H9 (cell line): ENCODE measurements around the gene OR2AT4. TPM values are rescaled to one million over a fixed set of nuclear protein-coding genes. Genes with fewer than 3 reads are reported as not detected.

Experiments used
- DNase-seq: peaks from one replicate; pipeline ENCODE4 v3.0.0-alpha.2; 2017
- H2AFZ ChIP-seq: one replicate; pipeline ENCODE4 v1.6.1; 2013; ENCODE audit warnings: mild to moderate bottlenecking, low read length, control low read depth, moderate library complexity
- H2AK5ac ChIP-seq: 2 replicates; pipeline ENCODE4 v1.6.1; 2013; ENCODE audit warnings: low read length, control low read depth, mixed read lengths; ENCODE audit not compliant: insufficient read length
- H2BK120ac ChIP-seq: one replicate; pipeline ENCODE4 v1.6.1; 2013; ENCODE audit warnings: low read depth, mild to moderate bottlenecking, low read length, control low read depth, inconsistent platforms; ENCODE audit not compliant: poor library complexity, severe bottlenecking
- H2BK12ac ChIP-seq: 2 replicates; pipeline ENCODE4 v1.6.1; 2013; ENCODE audit warnings: low read length, control low read depth, mixed read lengths, low read depth; ENCODE audit not compliant: insufficient read length
- H2BK15ac ChIP-seq: 2 replicates; pipeline ENCODE4 v1.6.1; 2013; ENCODE audit warnings: low read depth, low read length, control low read depth
- H2BK20ac ChIP-seq: one replicate; pipeline ENCODE4 v1.6.1; 2013; ENCODE audit warnings: low read depth, mild to moderate bottlenecking, low read length, control low read depth, inconsistent platforms; ENCODE audit not compliant: poor library complexity, severe bottlenecking
- H2BK5ac ChIP-seq: 2 replicates; pipeline ENCODE4 v1.6.1; 2013; ENCODE audit warnings: low read length, control low read depth, mixed read lengths; ENCODE audit not compliant: insufficient read length
- H3K14ac ChIP-seq: 2 replicates; pipeline ENCODE4 v1.6.1; 2013; ENCODE audit warnings: low read length, control low read depth; ENCODE audit not compliant: insufficient read depth
- H3K18ac ChIP-seq: 2 replicates; pipeline ENCODE4 v1.6.1; 2013; ENCODE audit warnings: low read depth, mild to moderate bottlenecking, mixed read lengths, low read length, control low read depth; ENCODE audit not compliant: insufficient read length
- H3K23ac ChIP-seq: 2 replicates; pipeline ENCODE4 v1.6.1; 2013; ENCODE audit warnings: low read length, control low read depth, mixed read lengths, low read depth; ENCODE audit not compliant: insufficient read length
- H3K23me2 ChIP-seq: 2 replicates; pipeline ENCODE4 v1.6.1; 2013; ENCODE audit warnings: low read depth, mild to moderate bottlenecking, mixed read lengths, low read length, control low read depth; ENCODE audit not compliant: insufficient read length, poor library complexity, severe bottlenecking
- H3K27ac ChIP-seq: 2 replicates; pipeline ENCODE4 v1.5.1; 2013; ENCODE audit warnings: low read length, control low read depth, mixed read lengths, low read depth; ENCODE audit not compliant: insufficient read length
- H3K27me3 ChIP-seq: 2 replicates; pipeline ENCODE4 v1.6.1; 2013; ENCODE audit warnings: low read length, control low read depth, inconsistent platforms; ENCODE audit not compliant: insufficient read depth
- H3K4ac ChIP-seq: 2 replicates; pipeline ENCODE4 v1.6.1; 2013; ENCODE audit warnings: low read depth, mild to moderate bottlenecking, control low read depth, inconsistent platforms, low read length, moderate library complexity
- H3K4me1 ChIP-seq: 2 replicates; pipeline ENCODE4 v1.6.1; 2013; ENCODE audit warnings: low read length, control low read depth, inconsistent platforms; ENCODE audit not compliant: insufficient read depth
- H3K4me2 ChIP-seq: 2 replicates; pipeline ENCODE4 v1.6.1; 2013; ENCODE audit warnings: low read length, control low read depth, mixed read lengths; ENCODE audit not compliant: insufficient read length, insufficient read depth
- H3K56ac ChIP-seq: 2 replicates; pipeline ENCODE4 v1.6.1; 2013; ENCODE audit warnings: low read depth, mild to moderate bottlenecking, mixed read lengths, low read length, control low read depth; ENCODE audit not compliant: insufficient read length
- H3K79me1 ChIP-seq: 2 replicates; pipeline ENCODE4 v1.6.1; 2013; ENCODE audit warnings: low read depth, mild to moderate bottlenecking, moderate library complexity, low read length, control low read depth, inconsistent platforms; ENCODE audit not compliant: insufficient read depth, poor library complexity, severe bottlenecking
- H3K79me2 ChIP-seq: 2 replicates; pipeline ENCODE4 v1.6.1; 2013; ENCODE audit warnings: low read length, control low read depth, inconsistent platforms; ENCODE audit not compliant: insufficient read depth
- H3K9ac ChIP-seq: 2 replicates; pipeline ENCODE4 v1.6.1; 2013; ENCODE audit warnings: low read length, control low read depth, mixed read lengths; ENCODE audit not compliant: insufficient read length; ENCODE audit errors: extremely low read depth
- H3K9me3 ChIP-seq: one replicate; pipeline ENCODE4 v1.6.1; 2013; ENCODE audit warnings: low read depth, low read length, inconsistent platforms; ENCODE audit not compliant: control insufficient read depth
- H3T11ph ChIP-seq: one replicate; pipeline ENCODE4 v1.6.1; 2013; ENCODE audit warnings: mild to moderate bottlenecking, low read length, control low read depth, inconsistent platforms
- H4K20me1 ChIP-seq: one replicate; pipeline ENCODE4 v1.6.1; 2013; ENCODE audit not compliant: control insufficient read depth, insufficient read length, insufficient read depth
- H4K5ac ChIP-seq: 2 replicates; pipeline ENCODE4 v1.6.1; 2013; ENCODE audit warnings: low read depth, mild to moderate bottlenecking, mixed read lengths, low read length, control low read depth; ENCODE audit not compliant: insufficient read length
- H4K8ac ChIP-seq: replicated peaks from 2 replicates; pipeline ENCODE4 v1.6.1; 2013; ENCODE audit warnings: low read length, control low read depth, mixed read lengths, low read depth; ENCODE audit not compliant: insufficient read length
- H4K91ac ChIP-seq: 2 replicates; pipeline ENCODE4 v1.6.1; 2013; ENCODE audit warnings: low read depth, mild to moderate bottlenecking, moderate library complexity, mixed read lengths, low read length, control low read depth; ENCODE audit not compliant: insufficient read length
- H3K27ac Mint-ChIP-seq, 3 experiments: 2 replicates in 2 of 3; 3 replicates in 1 of 3; pipeline ENCODE4 v1.8.0; 2020 to 2021; ENCODE audit warnings: mixed read lengths in 3 of 3, mild to moderate bottlenecking in 1 of 3, moderate library complexity in 1 of 3
- H3K27me3 Mint-ChIP-seq: 2 replicates; pipeline ENCODE4 v1.8.0; 2021; ENCODE audit warnings: low read depth, mild to moderate bottlenecking, moderate library complexity, mixed read lengths
- H3K36me3 Mint-ChIP-seq, 3 experiments: 2 replicates in 2 of 3; 3 replicates in 1 of 3; pipeline ENCODE4 v1.8.0; 2020 to 2021; ENCODE audit warnings: low read depth in 3 of 3, mixed read lengths in 3 of 3; ENCODE audit not compliant: insufficient read depth in 1 of 3
- H3K4me1 Mint-ChIP-seq, 2 experiments: 2 replicates each; pipeline ENCODE4 v1.8.0; 2020; ENCODE audit warnings: mixed read lengths in 2 of 2
- H3K4me3 Mint-ChIP-seq, 2 experiments: 2 replicates in 1 of 2; 3 replicates in 1 of 2; pipeline ENCODE4 v1.8.0; 2020 to 2021; ENCODE audit warnings: mild to moderate bottlenecking in 2 of 2, mixed read lengths in 2 of 2, moderate library complexity in 1 of 2
- H3K9me3 Mint-ChIP-seq, 2 experiments: 2 replicates in 1 of 2; 3 replicates in 1 of 2; pipeline ENCODE4 v1.8.0; 2020; ENCODE audit warnings: mild to moderate bottlenecking in 2 of 2, mixed read lengths in 2 of 2, moderate library complexity in 1 of 2
- CTCF ChIP-seq: fragments of 200-600 bp; sonication (generic); conservative IDR thresholded peaks from 3 replicates; pipeline ENCODE4 v1.8.0; 2021; ENCODE audit warnings: antibody characterized with exemption, mild to moderate bottlenecking
- WGBS: extraction: QIAGEN DNeasy Blood & Tissue Kit; methylation state at CpG from one replicate; pipeline ENCODE4 v1.1.7; 2013; ENCODE audit warnings: missing lambda C conversion rate, low lambda C conversion rate, mixed read lengths; ENCODE audit not compliant: insufficient read length; ENCODE audit errors: extremely low coverage; 5-methylcytosine and 5-hydroxymethylcytosine counted together
- total RNA-seq: library from RNA; stranded (reverse); gene quantifications from 2 replicates; pipeline ENCODE4 v1.2.1, GENCODE V29; 2021

Gene OR2AT4
- total RNA-seq, 1 experiment from 2014 or later: not detected

GRCh38 chr11:75033916-75034315, 62.8 kb downstream of the OR2AT4 start:
- Mint-ChIP-seq H3K27ac (no peak overlapping the region), H3K4me3 (no peak overlapping the region), H3K27me3 (no peaks in the 10 kb centered on the region; the same call in 1 of the 2 replicates), H3K36me3 (no peaks in the 10 kb centered on the region), H3K9me3 (no peaks in the 10 kb centered on the region), H3K4me1 (peaks cover 7 to 9% of the 10 kb centered on the region in 2 experiments)
- DNase-seq: no peak
- WGBS: no CpG with 5 or more reads among the region's 3 CpGs
- Histone ChIP-seq H4K8ac (no peak overlapping the region), H3K18ac (no peak overlapping the region), H3K9ac (no peak overlapping the region), H3K9me3 (no peaks in the 10 kb centered on the region), H3K4me2 (no peak overlapping the region), H4K5ac (no peak overlapping the region), H2BK15ac (no peak overlapping the region), H3K56ac (no peak overlapping the region), H3K27me3 (no peaks in the 10 kb centered on the region), H3T11ph (no peak overlapping the region), H2BK20ac (no peak overlapping the region), H2BK12ac (no peak overlapping the region), H3K23me2 (no peaks in the 10 kb centered on the region), H2BK5ac (no peak overlapping the region), H3K4ac (no peak overlapping the region), H3K27ac (no peak overlapping the region), H3K23ac (no peak overlapping the region), H2AK5ac (no peak overlapping the region), H3K79me1 (no peaks in the 10 kb centered on the region), H4K91ac (no peak overlapping the region), H2AFZ (no peak overlapping the region), H4K20me1 (no peaks in the 10 kb centered on the region), H2BK120ac (no peak overlapping the region), H3K14ac (no peak overlapping the region), H3K79me2 (no peaks in the 10 kb centered on the region), H3K4me1 (no peaks in the 10 kb centered on the region)
- TF ChIP-seq CTCF: no peak
